PC-9 (cell line): ENCODE data around the gene LAMTOR2.
A peak's percentile ranks its signal among the peaks of the same experiment; 100 is the strongest.

Experiments used
- CTCF ChIP-seq: fragments of 200-600 bp; sonication (generic); conservative IDR thresholded peaks from 2 replicates; pipeline ENCODE4 v1.6.1; 2017; ENCODE audit warnings: mixed run types, antibody characterized with exemption, mild to moderate bottlenecking, moderate library complexity
- EZH2 ChIP-seq: fragments of 200-600 bp; sonication (generic); IDR thresholded peaks from 2 replicates; pipeline ENCODE4 v1.8.0; 2017; ENCODE audit warnings: antibody characterized with exemption, low read depth

DNA sequence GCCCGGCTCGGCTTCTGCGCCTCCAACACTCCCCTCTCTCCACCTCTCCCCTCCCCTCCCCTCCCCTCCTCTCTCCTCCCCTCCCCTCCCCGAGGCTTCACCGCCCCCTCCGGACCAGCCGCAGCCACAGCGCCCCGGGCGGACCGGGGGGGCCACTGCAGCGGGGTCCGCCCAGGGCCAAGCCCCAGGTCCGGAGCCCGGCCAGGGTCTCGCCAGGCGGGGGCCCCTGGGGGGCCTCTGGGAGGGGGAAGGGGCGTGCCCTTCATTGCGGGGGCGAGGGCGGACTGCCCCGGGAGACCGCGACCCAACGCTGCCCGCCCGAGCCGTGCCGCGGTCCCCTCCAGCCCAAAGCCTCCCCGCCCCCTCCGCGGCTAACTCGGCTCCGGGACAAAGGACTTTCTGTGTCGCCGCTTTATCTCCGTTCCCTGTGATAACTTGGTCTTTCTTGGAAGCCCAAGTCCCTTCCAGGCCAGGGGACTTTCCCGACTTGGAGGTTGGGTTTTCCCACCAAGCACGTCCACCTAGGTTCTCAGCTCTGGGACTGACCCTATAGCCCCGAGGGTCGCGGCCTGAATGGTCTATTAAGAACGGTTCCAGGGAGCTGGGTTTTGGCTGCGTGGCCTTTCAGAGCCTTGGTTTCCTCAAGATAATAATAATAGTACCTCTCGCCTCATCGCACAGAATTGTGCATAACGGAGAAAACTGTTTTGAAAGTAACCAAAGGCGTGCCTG lies 648 bp upstream of the LAMTOR2 start, which contains the start of gene UBQLN4:
- TF ChIP-seq CTCF (peak; percentile 36; the same call in 1 of the 2 replicates), EZH2 (no peak)
